Panc1 (cell line): Measurements from ENCODE around the gene DCTN2. TPM values are rescaled to one million over a fixed set of nuclear protein-coding genes. Genes with fewer than 3 reads are reported as not detected.

ENCODE experiments used
- ATAC-seq: fragments of 200-7000 bp; cut with Tn5 transposase; 2 replicates; pipeline ENCODE4 v1.9.1; 2020; ENCODE audit warnings: mild to moderate bottlenecking, moderate library complexity
- BruUV-seq: library from RNA; stranded (reverse); fragments of 400-500 nt; replicated peaks from 2 replicates; lab custom pipeline; 2021; lab: Mats Ljungman, UMichigan
- CTCF ChIA-PET: fragments of 300-600 bp; sonication (Branson Sonifier 250); formaldehyde crosslinking; loops from one replicate; lab custom pipeline; 2022; ENCODE audit warnings: antibody characterized with exemption; lab: Charles Lee
- POLR2A ChIA-PET: fragments of 300-600 bp; sonication (Branson Sonifier 250); formaldehyde crosslinking; loops from one replicate; lab custom pipeline; 2022; ENCODE audit warnings: antibody characterized with exemption; lab: Charles Lee
- DNase-seq: peaks from one replicate; pipeline ENCODE4 v3.0.0-alpha.2; 2010; ENCODE audit warnings: low read depth, low spot score
- H3K27ac ChIP-seq: 2 replicates; pipeline ENCODE4 v1.5.1; 2011; ENCODE audit warnings: mild to moderate bottlenecking, low read length, inconsistent platforms
- H3K27me3 ChIP-seq: fragments of 200-500 bp; sonication (Bioruptor generic); 2 replicates; pipeline ENCODE4 v1.6.0; 2014; ENCODE audit warnings: low read length, inconsistent platforms; ENCODE audit not compliant: control insufficient read depth, insufficient read depth
- H3K36me3 ChIP-seq: fragments of 200-500 bp; sonication (Bioruptor generic); 2 replicates; pipeline ENCODE4 v1.5.1; 2014; ENCODE audit warnings: inconsistent platforms, mild to moderate bottlenecking, low read length, moderate library complexity; ENCODE audit not compliant: control insufficient read depth, insufficient read depth
- H3K4me1 ChIP-seq: 2 replicates; pipeline ENCODE4 v1.5.1; 2011; ENCODE audit warnings: inconsistent platforms, mild to moderate bottlenecking, low read length, moderate library complexity; ENCODE audit not compliant: control insufficient read depth, insufficient read depth
- H3K4me3 ChIP-seq, 2 experiments: 2 replicates each; pipeline ENCODE4 v1.5.1; 2011 to 2012; ENCODE audit warnings: low read depth in 2 of 2, low read length in 2 of 2, mild to moderate bottlenecking in 2 of 2, inconsistent platforms in 1 of 2, moderate library complexity in 1 of 2
- H3K9me3 ChIP-seq: fragments of 200-500 bp; sonication (Bioruptor generic); 2 replicates; pipeline ENCODE4 v1.5.1; 2014; ENCODE audit warnings: low read depth, mild to moderate bottlenecking, inconsistent platforms, low read length, moderate library complexity; ENCODE audit not compliant: control insufficient read depth, insufficient read depth
- POLR2AphosphoS5 ChIP-seq: IDR thresholded peaks from 2 replicates; pipeline ENCODE4 v1.6.1; 2012; ENCODE audit warnings: mild to moderate bottlenecking, low read depth, low read length, moderate library complexity
- REST ChIP-seq, 2 experiments: IDR thresholded peaks; 2 replicates each; pipeline ENCODE4 v1.6.1; 2011 to 2012; ENCODE audit warnings: low read depth in 2 of 2, control low read depth in 1 of 2, low read length in 1 of 2, mild to moderate bottlenecking in 1 of 2, moderate library complexity in 1 of 2; ENCODE audit not compliant: insufficient read depth in 1 of 2
- SIN3A ChIP-seq: IDR thresholded peaks from 2 replicates; pipeline ENCODE4 v1.6.1; 2012; ENCODE audit warnings: low read depth, mild to moderate bottlenecking, low read length, moderate library complexity, borderline replicate concordance; ENCODE audit not compliant: insufficient read depth
- TCF7L2 ChIP-seq: IDR thresholded peaks from 2 replicates; pipeline ENCODE4 v1.6.1; 2011; ENCODE audit warnings: mild to moderate bottlenecking, low read depth, low read length, inconsistent platforms
- in situ Hi-C: cut with HindIII; loops from 2 replicates; pipeline ENCODE4 v1.10.0; 2016; ENCODE audit warnings: low sequenced_read_pairs, low pct_unique_long_range_greater_than_20kb
- intact Hi-C: fragments of 100-400 bp; cut with micrococcal nuclease; formaldehyde crosslinking; loops from one replicate; pipeline ENCODE4 v1.10.0; 2022; ENCODE audit not compliant: unreplicated experiment
- total RNA-seq: library from RNA; stranded (reverse); gene quantifications from one replicate; pipeline ENCODE4 v1.2.1, GENCODE V29; 2021; ENCODE audit not compliant: unreplicated experiment
- TF ChIP-seq, protein P1 (sequence below): fragments of 450-650 bp; IDR thresholded peaks from 2 replicates; pipeline ENCODE4 v1.5.1; 2017; ENCODE audit warnings: mild to moderate bottlenecking

The DCTN2 gene
- total RNA-seq, 1 experiment from 2014 or later = 97.6 TPM

DNA sequence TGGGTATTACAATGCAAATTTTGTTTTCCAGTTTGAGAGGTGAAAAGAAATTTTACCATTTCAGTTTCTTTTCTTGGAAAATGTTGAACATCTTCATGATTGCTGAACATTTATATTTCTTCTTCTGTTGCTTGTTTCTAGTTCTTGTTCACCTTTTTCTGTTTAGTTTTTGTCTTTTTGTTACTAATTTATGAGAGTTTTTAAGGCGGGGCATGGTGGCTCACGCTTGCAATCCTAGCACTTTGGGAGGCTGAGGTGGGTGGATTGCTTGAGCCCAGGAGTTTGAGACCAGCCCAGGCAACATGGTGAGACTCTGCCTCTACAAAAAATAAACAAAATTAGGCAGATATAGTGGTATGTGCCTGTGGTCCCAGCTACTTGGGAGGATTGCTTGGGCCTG is 13.5 kb upstream of the DCTN2 start:
- DNase-seq (no peak), ATAC-seq (no peak)
- no peak for TF ChIP-seq TCF7L2
- TF ChIP-seq SIN3A = no peak
- no peak for TF ChIP-seq REST (IDR thresholded peaks at IDR 0.05; ENCODE audit: insufficient read depth in 1 of 2, low read depth in 2 of 2, low read length in 1 of 2)
- TF ChIP-seq, protein P1, sequence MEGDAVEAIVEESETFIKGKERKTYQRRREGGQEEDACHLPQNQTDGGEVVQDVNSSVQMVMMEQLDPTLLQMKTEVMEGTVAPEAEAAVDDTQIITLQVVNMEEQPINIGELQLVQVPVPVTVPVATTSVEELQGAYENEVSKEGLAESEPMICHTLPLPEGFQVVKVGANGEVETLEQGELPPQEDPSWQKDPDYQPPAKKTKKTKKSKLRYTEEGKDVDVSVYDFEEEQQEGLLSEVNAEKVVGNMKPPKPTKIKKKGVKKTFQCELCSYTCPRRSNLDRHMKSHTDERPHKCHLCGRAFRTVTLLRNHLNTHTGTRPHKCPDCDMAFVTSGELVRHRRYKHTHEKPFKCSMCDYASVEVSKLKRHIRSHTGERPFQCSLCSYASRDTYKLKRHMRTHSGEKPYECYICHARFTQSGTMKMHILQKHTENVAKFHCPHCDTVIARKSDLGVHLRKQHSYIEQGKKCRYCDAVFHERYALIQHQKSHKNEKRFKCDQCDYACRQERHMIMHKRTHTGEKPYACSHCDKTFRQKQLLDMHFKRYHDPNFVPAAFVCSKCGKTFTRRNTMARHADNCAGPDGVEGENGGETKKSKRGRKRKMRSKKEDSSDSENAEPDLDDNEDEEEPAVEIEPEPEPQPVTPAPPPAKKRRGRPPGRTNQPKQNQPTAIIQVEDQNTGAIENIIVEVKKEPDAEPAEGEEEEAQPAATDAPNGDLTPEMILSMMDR = no peak
- no peak for TF ChIP-seq POLR2AphosphoS5
- intact Hi-C loops (no loop called here), in situ Hi-C loops (no loop called here)
- Histone ChIP-seq H3K4me3 (no peak overlapping the region), H3K27ac (no peak overlapping the region), H3K4me1 (no peaks in the 10 kb centered on the region), H3K27me3 (no peaks in the 10 kb centered on the region), H3K36me3 (no peaks in the 10 kb centered on the region), H3K9me3 (no peaks in the 10 kb centered on the region)
- BruUV-seq = no TSS peak
- CTCF ChIA-PET = no interaction called here
- POLR2A ChIA-PET = no interaction called here

DNA sequence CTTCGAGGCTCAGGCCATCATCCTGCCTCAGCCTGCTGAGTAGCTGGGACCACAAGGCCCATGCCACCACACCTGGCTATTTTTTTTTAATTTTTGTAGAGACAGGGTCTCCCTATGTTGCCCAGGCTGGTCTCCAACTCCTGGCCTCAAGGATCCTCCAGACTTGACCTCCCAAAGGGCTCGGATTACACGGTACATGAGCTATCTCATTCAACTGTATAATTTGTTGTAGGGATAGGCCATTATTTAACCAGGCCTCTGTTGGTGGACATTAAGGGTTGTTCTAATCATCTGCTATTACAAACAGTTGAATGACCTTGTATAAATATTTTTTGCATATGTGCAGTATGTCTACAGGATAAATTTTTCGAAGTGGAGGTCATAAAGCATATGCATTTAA is 11.9 kb upstream of the DCTN2 start:
- TF ChIP-seq SIN3A (no peak), TCF7L2 (no peak), POLR2AphosphoS5 (no peak), REST (IDR thresholded peaks at IDR 0.05; ENCODE audit: insufficient read depth in 1 of 2, low read depth in 2 of 2, low read length in 1 of 2) (no peak)
- TF ChIP-seq, protein P1 = no peak

More for the DNA sequence above, 11.9 kb upstream of the DCTN2 start:
- Histone ChIP-seq H3K27me3 (no peaks in the 10 kb centered on the region), H3K4me1 (no peaks in the 10 kb centered on the region), H3K9me3 (no peaks in the 10 kb centered on the region), H3K36me3 (no peaks in the 10 kb centered on the region), H3K27ac (no peak overlapping the region), H3K4me3 (no peak overlapping the region)
- no TSS peak for BruUV-seq
- DNase-seq = no peak
- intact Hi-C loops = no loop called here
- ChIA-PET CTCF (no interaction called here), POLR2A (no interaction called here)
- ATAC-seq = no peak
- in situ Hi-C loops = no loop called here
